Astrocyte (in vitro differentiated cells and primary cell): ENCODE results near the gene KCNJ1.

Experiments
- CTCF ChIP-seq: IDR thresholded peaks from 2 replicates; pipeline ENCODE4 v1.5.1; 2011; ENCODE audit warnings: low read depth, mild to moderate bottlenecking, inconsistent platforms, low read length, moderate library complexity; ENCODE audit not compliant: insufficient read depth
- EZH2 ChIP-seq: IDR thresholded peaks from 2 replicates; pipeline ENCODE4 v1.6.1; 2012; ENCODE audit warnings: mild to moderate bottlenecking, low read length, inconsistent platforms; ENCODE audit not compliant: insufficient read depth

GRCh38 chr11:128872094-128872493 lies 5.0 kb upstream of the KCNJ1 start:
- TF ChIP-seq EZH2 (no peak), CTCF (no peak)
